IMR-90 (cell line): ENCODE data around the gene NFASC.

ENCODE experiments used
- CHD1 ChIP-seq: IDR thresholded peaks from 2 replicates; pipeline ENCODE4 v1.6.1; 2012; ENCODE audit warnings: low read depth, low read length, improper control_type of control experiment
- CTCF ChIP-seq: conservative IDR thresholded peaks from 2 replicates; pipeline ENCODE4 v1.5.1; 2012; ENCODE audit warnings: mild to moderate bottlenecking, low read depth, low read length, improper control_type of control experiment
- POLR2A ChIP-seq: IDR thresholded peaks from 2 replicates; pipeline ENCODE4 v1.6.1; 2012; ENCODE audit warnings: mild to moderate bottlenecking, low read depth, low read length
- RAD21 ChIP-seq: IDR thresholded peaks from 2 replicates; pipeline ENCODE4 v1.6.1; 2012; ENCODE audit warnings: low read length, improper control_type of control experiment
- RFX5 ChIP-seq: IDR thresholded peaks from 2 replicates; pipeline ENCODE4 v1.8.0; 2012; ENCODE audit warnings: low read depth, mild to moderate bottlenecking, low read length, moderate library complexity
- SMC3 ChIP-seq: fragments of 150-350 bp; IDR thresholded peaks from 2 replicates; pipeline ENCODE4 v1.6.1; 2016; ENCODE audit warnings: low read depth, mild to moderate bottlenecking, antibody characterized with exemption, low read length, moderate library complexity

- no peak for TF ChIP-seq CTCF
- TF ChIP-seq RFX5: no peak
- TF ChIP-seq CHD1: no peak
- no peak for TF ChIP-seq SMC3
- TF ChIP-seq RAD21: no peak
- TF ChIP-seq POLR2A: no peak
These were observed 167.6 kb downstream of the NFASC start for GRCh38 chr1:205038132-205038786.
